Measurements from ENCODE around the gene TCF4. TPM values are rescaled to one million over a fixed set of nuclear protein-coding genes. Genes with fewer than 3 reads are reported as not detected.
A peak's percentile ranks its signal among the peaks of the same experiment; 100 is the strongest.

Gene TCF4
- total RNA-seq, 1 experiment from 2014 or later: 261 TPM

DNA sequence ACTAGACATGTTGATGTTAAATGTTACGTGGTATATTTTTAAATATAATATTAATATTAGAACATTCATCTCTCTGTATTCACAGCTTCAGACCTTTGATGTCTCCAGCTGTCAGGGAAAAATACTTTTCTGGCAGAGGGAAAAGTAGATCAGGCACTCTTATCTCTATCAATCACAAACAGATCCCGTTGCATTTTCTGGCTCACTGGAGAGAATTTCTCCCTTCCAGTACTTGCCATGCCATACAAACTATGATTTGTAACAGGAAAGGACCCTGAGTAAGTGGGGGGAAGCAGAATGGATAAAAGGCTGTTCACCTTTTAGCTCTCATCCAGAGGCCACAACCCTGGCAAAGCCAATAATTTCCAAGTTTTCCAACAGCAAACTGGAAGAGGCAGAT, 158.0 kb downstream of the TCF4 start:
- Histone ChIP-seq H3K9me3 (ENCODE audit: low read length) (no peaks in the 10 kb centered on the region), H3K4me1 (ENCODE audit: low read length) (peaks cover 91% of the 10 kb centered on the region), H3K27me3 (ENCODE audit: low read length) (no peaks in the 10 kb centered on the region), H3K9ac (ENCODE audit: low read length) (peak overlapping the region; percentile 41), H3K9me2 (replicated peaks; ENCODE audit: insufficient read depth, low read length) (no peaks in the 10 kb centered on the region), H3K4me3 (ENCODE audit: low read length) (no peak overlapping the region), H3K36me3 (ENCODE audit: insufficient read depth, low read length) (no peaks in the 10 kb centered on the region), H3K27ac (ENCODE audit: low read length) (peak overlapping the region; percentile 98), H3K4me2 (ENCODE audit: low read depth, low read length, poor library complexity, severe bottlenecking) (no peak overlapping the region), H4K20me1 (ENCODE audit: insufficient read depth, low read depth, low read length) (no peaks in the 10 kb centered on the region), H3K79me2 (ENCODE audit: low read length) (peaks cover 58% of the 10 kb centered on the region), H2AFZ (ENCODE audit: low read length) (no peak overlapping the region)
- no peak for DNase-seq

DNA sequence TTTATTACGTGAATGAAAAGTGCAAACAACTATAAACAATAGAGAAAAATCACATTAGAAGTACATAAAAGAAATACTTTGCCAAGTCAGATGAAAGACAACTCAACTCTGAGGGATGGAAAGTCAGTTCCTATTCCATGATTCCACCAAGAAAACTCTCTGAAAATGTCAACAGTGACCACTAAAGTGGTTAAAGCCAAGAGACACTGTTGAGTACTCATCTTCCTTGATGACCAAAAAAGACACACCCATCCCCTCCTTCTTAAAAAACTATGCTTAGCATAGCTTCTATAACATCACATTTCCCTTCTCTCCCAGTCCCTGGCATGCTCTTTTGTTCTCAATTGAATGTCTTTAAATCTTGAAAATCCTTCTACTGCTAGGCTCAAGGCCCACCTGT, 160.0 kb downstream of the TCF4 start:
- peaks cover 53% of the 10 kb centered on the region for H3K79me2 ChIP-seq (ENCODE audit: low read length)
- H3K9me3 ChIP-seq (ENCODE audit: low read length): no peaks in the 10 kb centered on the region
- peaks cover 93% of the 10 kb centered on the region for H3K4me1 ChIP-seq (ENCODE audit: low read length)
- H4K20me1 ChIP-seq (ENCODE audit: insufficient read depth, low read depth, low read length): no peaks in the 10 kb centered on the region
- H3K36me3 ChIP-seq (ENCODE audit: insufficient read depth, low read length): no peaks in the 10 kb centered on the region
- no peak overlapping the region for H3K4me3 ChIP-seq (ENCODE audit: low read length)
- peak overlapping the region; percentile 98 for H3K27ac ChIP-seq (ENCODE audit: low read length)
- DNase-seq: no peak
- H2AFZ ChIP-seq (ENCODE audit: low read length): no peak overlapping the region
- H3K27me3 ChIP-seq (ENCODE audit: low read length): no peaks in the 10 kb centered on the region
- H3K4me2 ChIP-seq (ENCODE audit: low read depth, low read length, poor library complexity, severe bottlenecking): no peak overlapping the region
- no peak overlapping the region for H3K9ac ChIP-seq (ENCODE audit: low read length)
- no peaks in the 10 kb centered on the region for H3K9me2 ChIP-seq (replicated peaks; ENCODE audit: insufficient read depth, low read length)

DNA sequence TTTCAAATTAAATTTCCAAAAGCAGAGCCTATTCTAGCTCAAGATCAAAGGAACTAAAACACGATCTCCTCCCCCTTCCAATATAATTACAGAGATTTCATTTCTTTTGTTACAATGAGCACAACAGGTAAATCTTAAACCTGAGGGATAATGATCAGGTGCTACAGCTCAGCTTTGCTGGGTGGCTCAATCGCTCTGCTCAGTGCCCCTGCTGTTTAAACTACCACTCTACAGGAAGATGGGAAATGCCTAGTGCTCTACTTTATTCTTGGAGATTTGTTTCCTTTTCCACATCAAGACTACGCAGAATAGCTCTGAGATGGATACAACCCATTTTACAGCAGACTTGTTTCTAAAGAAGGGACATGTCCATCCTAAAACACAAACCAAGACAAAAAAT, 162.3 kb downstream of the TCF4 start:
- Histone ChIP-seq H3K36me3 (ENCODE audit: insufficient read depth, low read length) (no peaks in the 10 kb centered on the region), H4K20me1 (ENCODE audit: insufficient read depth, low read depth, low read length) (no peaks in the 10 kb centered on the region), H3K4me3 (ENCODE audit: low read length) (peak overlapping the region; percentile 33), H3K27me3 (ENCODE audit: low read length) (no peaks in the 10 kb centered on the region), H3K27ac (ENCODE audit: low read length) (peak overlapping the region; percentile 98), H3K9me3 (ENCODE audit: low read length) (no peaks in the 10 kb centered on the region), H2AFZ (ENCODE audit: low read length) (no peak overlapping the region), H3K79me2 (ENCODE audit: low read length) (peaks cover 45% of the 10 kb centered on the region), H3K9me2 (replicated peaks; ENCODE audit: insufficient read depth, low read length) (no peaks in the 10 kb centered on the region), H3K4me1 (ENCODE audit: low read length) (peaks cover 94% of the 10 kb centered on the region), H3K4me2 (ENCODE audit: low read depth, low read length, poor library complexity, severe bottlenecking) (peak overlapping the region; percentile 69), H3K9ac (ENCODE audit: low read length) (peak overlapping the region; percentile 71)
- peak; percentile 46 for DNase-seq

DNA sequence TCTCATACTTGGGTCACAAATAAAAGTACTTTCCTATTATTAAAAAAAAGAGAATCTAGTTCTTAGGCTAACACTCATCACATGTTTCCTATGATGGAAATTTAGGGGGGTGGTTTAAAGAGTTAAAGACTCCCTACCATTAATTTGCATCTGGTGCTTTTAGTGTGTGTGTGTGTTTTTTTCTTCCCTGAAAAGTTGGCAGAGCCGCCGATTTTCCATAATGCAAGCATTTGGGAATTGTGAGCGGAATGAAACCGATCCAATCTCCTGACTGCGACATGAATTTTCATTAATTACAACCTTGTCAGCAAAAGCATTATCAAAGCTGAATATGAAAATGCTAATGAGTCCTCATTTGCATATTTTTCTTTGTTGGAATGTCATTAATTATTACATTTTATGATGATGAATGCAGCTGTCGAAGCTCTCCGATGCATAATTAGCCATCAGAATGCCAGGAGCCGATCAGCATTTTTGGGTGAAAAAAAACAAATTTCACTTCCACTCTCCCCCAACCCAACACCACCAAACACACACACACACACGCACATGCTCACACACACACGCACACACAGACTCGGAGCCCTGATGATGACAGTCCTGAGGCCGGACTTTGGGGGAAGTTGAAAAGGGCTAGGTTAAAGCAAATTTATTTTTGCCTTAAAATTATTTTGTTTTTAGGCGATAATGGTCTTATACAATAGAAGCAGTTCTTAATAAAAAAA, 165.4 kb downstream of the TCF4 start:
- peak overlapping the region; percentile 33 for H3K4me3 ChIP-seq (ENCODE audit: low read length)
- no peaks in the 10 kb centered on the region for H4K20me1 ChIP-seq (ENCODE audit: insufficient read depth, low read depth, low read length)
- H3K27me3 ChIP-seq (ENCODE audit: low read length): no peaks in the 10 kb centered on the region
- peaks cover 46% of the 10 kb centered on the region for H3K79me2 ChIP-seq (ENCODE audit: low read length)
- peak; percentile 75 for DNase-seq
- no peaks in the 10 kb centered on the region for H3K9me3 ChIP-seq (ENCODE audit: low read length)
- no peaks in the 10 kb centered on the region for H3K9me2 ChIP-seq (replicated peaks; ENCODE audit: insufficient read depth, low read length)
- H3K4me1 ChIP-seq (ENCODE audit: low read length): peaks cover 99% of the 10 kb centered on the region
- H3K4me2 ChIP-seq (ENCODE audit: low read depth, low read length, poor library complexity, severe bottlenecking): peak overlapping the region; percentile 68
- no peak overlapping the region for H2AFZ ChIP-seq (ENCODE audit: low read length)
- peak overlapping the region; percentile 71 for H3K9ac ChIP-seq (ENCODE audit: low read length)
- H3K27ac ChIP-seq (ENCODE audit: low read length): peak overlapping the region; percentile 98
- no peaks in the 10 kb centered on the region for H3K36me3 ChIP-seq (ENCODE audit: insufficient read depth, low read length)

DNA sequence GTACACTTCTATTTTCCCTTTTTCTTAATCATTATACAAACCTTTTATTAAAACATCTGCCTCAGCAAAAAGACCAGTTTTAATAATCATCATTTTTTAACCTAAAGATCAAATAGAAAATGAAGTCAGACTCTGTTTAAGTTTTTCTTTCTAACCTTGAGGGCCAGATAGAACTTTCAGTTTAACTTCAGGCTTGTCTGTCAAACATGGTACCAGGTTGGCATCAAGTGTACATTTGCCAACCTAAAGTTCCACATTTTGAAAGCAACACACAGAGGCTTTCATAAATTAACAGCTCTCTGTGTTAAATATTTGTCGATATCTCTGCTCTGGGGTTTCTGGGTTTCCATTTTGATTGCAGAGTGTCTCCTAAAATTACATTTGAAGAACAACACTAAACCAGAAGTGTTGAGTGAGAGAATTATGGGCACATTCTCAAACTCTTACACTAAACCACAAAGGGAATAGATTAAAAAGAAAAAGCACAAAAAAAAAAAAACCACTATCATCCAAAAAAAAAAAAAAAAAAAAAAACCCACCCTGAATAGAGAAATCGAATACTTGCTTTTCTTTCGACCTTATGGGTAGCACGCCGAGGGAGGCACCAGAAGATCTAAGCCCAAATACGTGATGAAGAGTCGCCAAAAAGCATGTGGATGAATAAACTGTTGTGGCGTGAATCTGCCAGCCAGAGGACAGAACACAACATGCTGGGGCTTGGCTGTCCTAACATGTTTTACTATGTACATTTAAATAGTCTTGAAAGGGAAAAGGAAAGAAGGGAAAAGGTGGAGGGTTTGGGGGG, 166.2 kb downstream of the TCF4 start:
- Histone ChIP-seq H3K4me1 (ENCODE audit: low read length) (peaks cover 99% of the 10 kb centered on the region), H2AFZ (ENCODE audit: low read length) (no peak overlapping the region), H3K4me3 (ENCODE audit: low read length) (peak overlapping the region; percentile 30; the same call in 1 of the 2 replicates), H3K36me3 (ENCODE audit: insufficient read depth, low read length) (no peaks in the 10 kb centered on the region), H4K20me1 (ENCODE audit: insufficient read depth, low read depth, low read length) (no peaks in the 10 kb centered on the region), H3K79me2 (ENCODE audit: low read length) (peaks cover 44% of the 10 kb centered on the region), H3K9me3 (ENCODE audit: low read length) (no peaks in the 10 kb centered on the region), H3K27me3 (ENCODE audit: low read length) (no peaks in the 10 kb centered on the region), H3K27ac (ENCODE audit: low read length) (peak overlapping the region; percentile 98), H3K9me2 (replicated peaks; ENCODE audit: insufficient read depth, low read length) (no peaks in the 10 kb centered on the region), H3K9ac (ENCODE audit: low read length) (peak overlapping the region; percentile 71), H3K4me2 (ENCODE audit: low read depth, low read length, poor library complexity, severe bottlenecking) (peak overlapping the region; percentile 68)
- peak; percentile 54 for DNase-seq

DNA sequence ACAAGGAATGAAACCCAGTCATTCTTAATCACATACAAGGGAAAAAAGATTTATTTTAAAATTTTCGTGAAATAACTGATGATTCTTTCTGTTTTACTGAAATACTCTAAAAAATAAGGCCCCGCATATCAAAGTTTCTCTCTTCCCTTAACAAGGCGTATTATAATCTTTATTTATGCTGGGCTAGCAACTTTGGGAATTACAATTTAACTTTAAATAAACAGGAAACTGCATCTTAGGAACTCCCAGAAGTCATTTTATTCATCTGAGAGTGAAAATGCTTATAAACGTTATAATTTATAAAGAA, 166.7 kb downstream of the TCF4 start:
- H4K20me1 ChIP-seq (ENCODE audit: insufficient read depth, low read depth, low read length): no peaks in the 10 kb centered on the region
- peaks cover 49% of the 10 kb centered on the region for H3K79me2 ChIP-seq (ENCODE audit: low read length)
- H3K27ac ChIP-seq (ENCODE audit: low read length): peak overlapping the region; percentile 98
- H3K9me3 ChIP-seq (ENCODE audit: low read length): no peaks in the 10 kb centered on the region
- peak overlapping the region; percentile 71 for H3K9ac ChIP-seq (ENCODE audit: low read length)
- peak overlapping the region; percentile 30; the same call in 1 of the 2 replicates for H3K4me3 ChIP-seq (ENCODE audit: low read length)
- H3K4me1 ChIP-seq (ENCODE audit: low read length): peaks cover 99% of the 10 kb centered on the region
- no peaks in the 10 kb centered on the region for H3K36me3 ChIP-seq (ENCODE audit: insufficient read depth, low read length)
- H3K4me2 ChIP-seq (ENCODE audit: low read depth, low read length, poor library complexity, severe bottlenecking): peak overlapping the region; percentile 68
- no peak overlapping the region for H2AFZ ChIP-seq (ENCODE audit: low read length)
- H3K9me2 ChIP-seq (replicated peaks; ENCODE audit: insufficient read depth, low read length): no peaks in the 10 kb centered on the region
- no peak for DNase-seq
- no peaks in the 10 kb centered on the region for H3K27me3 ChIP-seq (ENCODE audit: low read length)

DNA sequence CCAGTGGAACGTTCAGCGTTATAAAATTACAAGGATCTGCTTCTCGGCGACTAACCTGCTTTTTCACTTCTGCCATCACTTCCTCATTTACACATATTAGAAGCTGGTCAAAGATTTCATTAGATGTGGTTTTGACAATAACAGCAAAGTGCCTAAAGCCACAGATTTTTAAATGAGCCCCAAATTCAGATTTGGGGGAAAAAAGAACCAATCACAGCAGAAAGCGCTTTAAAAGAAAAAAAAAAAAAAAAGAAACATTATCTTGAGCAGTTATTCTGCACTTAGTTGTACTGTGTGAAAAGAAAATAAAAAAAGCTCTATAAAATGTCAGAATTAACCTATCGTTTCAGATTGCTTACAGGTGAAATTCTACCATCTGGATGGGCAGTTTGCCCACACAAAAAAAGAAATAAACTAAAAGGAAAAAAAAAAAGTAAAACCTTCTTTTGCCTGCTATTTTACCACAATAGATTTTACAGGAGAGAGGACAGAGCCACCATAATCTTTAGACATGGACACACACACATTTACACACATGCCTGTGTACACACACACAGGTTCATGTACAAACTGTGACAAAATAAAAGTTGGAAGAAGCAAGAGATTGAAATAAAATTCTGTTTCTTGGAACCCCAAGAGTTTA, 167.2 kb downstream of the TCF4 start:
- Histone ChIP-seq H3K4me3 (ENCODE audit: low read length) (peak overlapping the region; percentile 30), H3K9ac (ENCODE audit: low read length) (peak overlapping the region; percentile 71), H3K27ac (ENCODE audit: low read length) (peak overlapping the region; percentile 98), H3K9me2 (replicated peaks; ENCODE audit: insufficient read depth, low read length) (no peaks in the 10 kb centered on the region), H3K36me3 (ENCODE audit: insufficient read depth, low read length) (no peaks in the 10 kb centered on the region), H3K4me2 (ENCODE audit: low read depth, low read length, poor library complexity, severe bottlenecking) (peak overlapping the region; percentile 68), H4K20me1 (ENCODE audit: insufficient read depth, low read depth, low read length) (no peaks in the 10 kb centered on the region), H2AFZ (ENCODE audit: low read length) (no peak overlapping the region), H3K4me1 (ENCODE audit: low read length) (peaks cover 100% of the 10 kb centered on the region), H3K27me3 (ENCODE audit: low read length) (no peaks in the 10 kb centered on the region), H3K9me3 (ENCODE audit: low read length) (no peaks in the 10 kb centered on the region), H3K79me2 (ENCODE audit: low read length) (peaks cover 54% of the 10 kb centered on the region)
- DNase-seq: peak; percentile 86
